Panc1 (cell line): Measurements from ENCODE around the gene MAN2A2. TPM values are rescaled to one million over a fixed set of nuclear protein-coding genes. Genes with fewer than 3 reads are reported as not detected.

ENCODE experiments used
- ATAC-seq: fragments of 200-7000 bp; cut with Tn5 transposase; 2 replicates; pipeline ENCODE4 v1.9.1; 2020; ENCODE audit warnings: mild to moderate bottlenecking, moderate library complexity
- BruUV-seq: library from RNA; stranded (reverse); fragments of 400-500 nt; replicated peaks from 2 replicates; lab custom pipeline; 2021; lab: Mats Ljungman, UMichigan
- CTCF ChIA-PET: fragments of 300-600 bp; sonication (Branson Sonifier 250); formaldehyde crosslinking; loops from one replicate; lab custom pipeline; 2022; ENCODE audit warnings: antibody characterized with exemption; lab: Charles Lee
- POLR2A ChIA-PET: fragments of 300-600 bp; sonication (Branson Sonifier 250); formaldehyde crosslinking; loops from one replicate; lab custom pipeline; 2022; ENCODE audit warnings: antibody characterized with exemption; lab: Charles Lee
- DNase-seq: peaks from one replicate; pipeline ENCODE4 v3.0.0-alpha.2; 2010; ENCODE audit warnings: low read depth, low spot score
- H3K27ac ChIP-seq: 2 replicates; pipeline ENCODE4 v1.5.1; 2011; ENCODE audit warnings: mild to moderate bottlenecking, low read length, inconsistent platforms
- H3K27me3 ChIP-seq: fragments of 200-500 bp; sonication (Bioruptor generic); 2 replicates; pipeline ENCODE4 v1.6.0; 2014; ENCODE audit warnings: low read length, inconsistent platforms; ENCODE audit not compliant: control insufficient read depth, insufficient read depth
- H3K36me3 ChIP-seq: fragments of 200-500 bp; sonication (Bioruptor generic); 2 replicates; pipeline ENCODE4 v1.5.1; 2014; ENCODE audit warnings: inconsistent platforms, mild to moderate bottlenecking, low read length, moderate library complexity; ENCODE audit not compliant: control insufficient read depth, insufficient read depth
- H3K4me1 ChIP-seq: 2 replicates; pipeline ENCODE4 v1.5.1; 2011; ENCODE audit warnings: inconsistent platforms, mild to moderate bottlenecking, low read length, moderate library complexity; ENCODE audit not compliant: control insufficient read depth, insufficient read depth
- H3K4me3 ChIP-seq, 2 experiments: 2 replicates each; pipeline ENCODE4 v1.5.1; 2011 to 2012; ENCODE audit warnings: low read depth in 2 of 2, low read length in 2 of 2, mild to moderate bottlenecking in 2 of 2, inconsistent platforms in 1 of 2, moderate library complexity in 1 of 2
- H3K9me3 ChIP-seq: fragments of 200-500 bp; sonication (Bioruptor generic); 2 replicates; pipeline ENCODE4 v1.5.1; 2014; ENCODE audit warnings: low read depth, mild to moderate bottlenecking, inconsistent platforms, low read length, moderate library complexity; ENCODE audit not compliant: control insufficient read depth, insufficient read depth
- POLR2AphosphoS5 ChIP-seq: IDR thresholded peaks from 2 replicates; pipeline ENCODE4 v1.6.1; 2012; ENCODE audit warnings: mild to moderate bottlenecking, low read depth, low read length, moderate library complexity
- SIN3A ChIP-seq: IDR thresholded peaks from 2 replicates; pipeline ENCODE4 v1.6.1; 2012; ENCODE audit warnings: low read depth, mild to moderate bottlenecking, low read length, moderate library complexity, borderline replicate concordance; ENCODE audit not compliant: insufficient read depth
- TCF7L2 ChIP-seq: IDR thresholded peaks from 2 replicates; pipeline ENCODE4 v1.6.1; 2011; ENCODE audit warnings: mild to moderate bottlenecking, low read depth, low read length, inconsistent platforms
- in situ Hi-C: cut with HindIII; loops from 2 replicates; pipeline ENCODE4 v1.10.0; 2016; ENCODE audit warnings: low sequenced_read_pairs, low pct_unique_long_range_greater_than_20kb
- intact Hi-C: fragments of 100-400 bp; cut with micrococcal nuclease; formaldehyde crosslinking; loops from one replicate; pipeline ENCODE4 v1.10.0; 2022; ENCODE audit not compliant: unreplicated experiment
- total RNA-seq: library from RNA; stranded (reverse); gene quantifications from one replicate; pipeline ENCODE4 v1.2.1, GENCODE V29; 2021; ENCODE audit not compliant: unreplicated experiment
- TF ChIP-seq, protein P1 (sequence below): fragments of 450-650 bp; IDR thresholded peaks from 2 replicates; pipeline ENCODE4 v1.5.1; 2017; ENCODE audit warnings: mild to moderate bottlenecking
- TF ChIP-seq, protein P2 (sequence below), 2 experiments: IDR thresholded peaks; 2 replicates each; pipeline ENCODE4 v1.6.1; 2011 to 2012; ENCODE audit warnings: low read depth in 2 of 2, control low read depth in 1 of 2, low read length in 1 of 2, mild to moderate bottlenecking in 1 of 2, moderate library complexity in 1 of 2; ENCODE audit not compliant: insufficient read depth in 1 of 2

The MAN2A2 gene
- total RNA-seq, 1 experiment from 2014 or later, result 77.2 TPM

DNA sequence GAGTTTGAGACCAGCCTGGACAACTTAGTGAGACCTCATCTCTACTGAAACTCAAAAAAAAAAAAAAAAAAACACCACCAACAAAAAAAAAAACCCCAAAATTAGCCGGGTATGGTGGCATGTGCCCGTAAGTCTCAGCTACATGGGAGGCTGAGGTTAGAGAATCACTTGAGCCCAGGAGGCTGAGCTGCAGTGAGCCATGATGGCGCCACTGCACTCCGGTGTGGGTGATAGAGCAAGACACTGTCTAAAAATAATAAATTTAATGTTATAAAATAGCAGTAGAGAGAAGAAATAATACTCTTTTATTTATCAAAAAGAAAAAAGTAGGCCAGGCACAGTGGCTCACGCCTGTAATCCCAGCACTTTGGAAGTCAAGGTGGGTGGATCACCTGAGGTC is 69.0 kb downstream of the MAN2A2 start:
- H3K9me3 ChIP-seq, result no peaks in the 10 kb centered on the region
- no peaks in the 10 kb centered on the region for H3K27me3 ChIP-seq
- intact Hi-C loops, result no loop called here
- ChIA-PET POLR2A (interaction anchor here (1.0 kb wide), 1 partner anchor 24 kb away, joined by 12 read pairs; no protein-coding TSS in a partner anchor), CTCF (no interaction called here)
- in situ Hi-C loops, result no loop called here
- H3K4me3 ChIP-seq, result no peak overlapping the region
- H3K36me3 ChIP-seq, result peaks cover 44% of the 10 kb centered on the region
- TF ChIP-seq, protein P1, sequence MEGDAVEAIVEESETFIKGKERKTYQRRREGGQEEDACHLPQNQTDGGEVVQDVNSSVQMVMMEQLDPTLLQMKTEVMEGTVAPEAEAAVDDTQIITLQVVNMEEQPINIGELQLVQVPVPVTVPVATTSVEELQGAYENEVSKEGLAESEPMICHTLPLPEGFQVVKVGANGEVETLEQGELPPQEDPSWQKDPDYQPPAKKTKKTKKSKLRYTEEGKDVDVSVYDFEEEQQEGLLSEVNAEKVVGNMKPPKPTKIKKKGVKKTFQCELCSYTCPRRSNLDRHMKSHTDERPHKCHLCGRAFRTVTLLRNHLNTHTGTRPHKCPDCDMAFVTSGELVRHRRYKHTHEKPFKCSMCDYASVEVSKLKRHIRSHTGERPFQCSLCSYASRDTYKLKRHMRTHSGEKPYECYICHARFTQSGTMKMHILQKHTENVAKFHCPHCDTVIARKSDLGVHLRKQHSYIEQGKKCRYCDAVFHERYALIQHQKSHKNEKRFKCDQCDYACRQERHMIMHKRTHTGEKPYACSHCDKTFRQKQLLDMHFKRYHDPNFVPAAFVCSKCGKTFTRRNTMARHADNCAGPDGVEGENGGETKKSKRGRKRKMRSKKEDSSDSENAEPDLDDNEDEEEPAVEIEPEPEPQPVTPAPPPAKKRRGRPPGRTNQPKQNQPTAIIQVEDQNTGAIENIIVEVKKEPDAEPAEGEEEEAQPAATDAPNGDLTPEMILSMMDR, result no peak
- TF ChIP-seq POLR2AphosphoS5 (no peak), SIN3A (no peak), TCF7L2 (no peak)
- TF ChIP-seq, protein P2, sequence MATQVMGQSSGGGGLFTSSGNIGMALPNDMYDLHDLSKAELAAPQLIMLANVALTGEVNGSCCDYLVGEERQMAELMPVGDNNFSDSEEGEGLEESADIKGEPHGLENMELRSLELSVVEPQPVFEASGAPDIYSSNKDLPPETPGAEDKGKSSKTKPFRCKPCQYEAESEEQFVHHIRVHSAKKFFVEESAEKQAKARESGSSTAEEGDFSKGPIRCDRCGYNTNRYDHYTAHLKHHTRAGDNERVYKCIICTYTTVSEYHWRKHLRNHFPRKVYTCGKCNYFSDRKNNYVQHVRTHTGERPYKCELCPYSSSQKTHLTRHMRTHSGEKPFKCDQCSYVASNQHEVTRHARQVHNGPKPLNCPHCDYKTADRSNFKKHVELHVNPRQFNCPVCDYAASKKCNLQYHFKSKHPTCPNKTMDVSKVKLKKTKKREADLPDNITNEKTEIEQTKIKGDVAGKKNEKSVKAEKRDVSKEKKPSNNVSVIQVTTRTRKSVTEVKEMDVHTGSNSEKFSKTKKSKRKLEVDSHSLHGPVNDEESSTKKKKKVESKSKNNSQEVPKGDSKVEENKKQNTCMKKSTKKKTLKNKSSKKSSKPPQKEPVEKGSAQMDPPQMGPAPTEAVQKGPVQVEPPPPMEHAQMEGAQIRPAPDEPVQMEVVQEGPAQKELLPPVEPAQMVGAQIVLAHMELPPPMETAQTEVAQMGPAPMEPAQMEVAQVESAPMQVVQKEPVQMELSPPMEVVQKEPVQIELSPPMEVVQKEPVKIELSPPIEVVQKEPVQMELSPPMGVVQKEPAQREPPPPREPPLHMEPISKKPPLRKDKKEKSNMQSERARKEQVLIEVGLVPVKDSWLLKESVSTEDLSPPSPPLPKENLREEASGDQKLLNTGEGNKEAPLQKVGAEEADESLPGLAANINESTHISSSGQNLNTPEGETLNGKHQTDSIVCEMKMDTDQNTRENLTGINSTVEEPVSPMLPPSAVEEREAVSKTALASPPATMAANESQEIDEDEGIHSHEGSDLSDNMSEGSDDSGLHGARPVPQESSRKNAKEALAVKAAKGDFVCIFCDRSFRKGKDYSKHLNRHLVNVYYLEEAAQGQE (IDR thresholded peaks at IDR 0.05; ENCODE audit: insufficient read depth in 1 of 2, low read depth in 2 of 2, low read length in 1 of 2), result no peak
- H3K4me1 ChIP-seq, result no peaks in the 10 kb centered on the region
- BruUV-seq, result no TSS peak
- no peak overlapping the region for H3K27ac ChIP-seq
- ATAC-seq (no peak), DNase-seq (no peak)

Other genes with a start within 250 kb of the MAN2A2 start
- gene BLM, start 186.0 kb upstream of the MAN2A2 start, total RNA-seq, result 23.9 TPM
- 62.0 TPM for gene FURIN, start 34.7 kb upstream of the MAN2A2 start, total RNA-seq
- 0.64 TPM for gene FES, start 18.8 kb upstream of the MAN2A2 start, total RNA-seq
- gene HDDC3, start 29.2 kb downstream of the MAN2A2 start, total RNA-seq, result 5.3 TPM
- 84.4 TPM for gene UNC45A, start 32.0 kb downstream of the MAN2A2 start, total RNA-seq
- 23.6 TPM for gene RCCD1, start 51.6 kb downstream of the MAN2A2 start, total RNA-seq
- 228 TPM for gene PRC1, start 91.2 kb downstream of the MAN2A2 start, total RNA-seq
- 16.3 TPM for gene VPS33B, start 119.3 kb downstream of the MAN2A2 start, total RNA-seq
- gene SV2B, start 197.0 kb downstream of the MAN2A2 start, total RNA-seq, result not detected